GM10266 (cell line): Measurements from ENCODE around the gene NMD3.

ENCODE experiments used
- DNase-seq: peaks from one replicate; pipeline ENCODE4 v3.0.0; 2012; ENCODE audit errors: extremely low spot score
- TF ChIP-seq, protein P1 (sequence below): IDR thresholded peaks from 2 replicates; pipeline ENCODE4 v1.5.1; 2012; ENCODE audit warnings: mild to moderate bottlenecking, low read depth; ENCODE audit not compliant: control insufficient read depth, insufficient read depth; ENCODE audit errors: missing control alignments

NMD3 gene

DNA sequence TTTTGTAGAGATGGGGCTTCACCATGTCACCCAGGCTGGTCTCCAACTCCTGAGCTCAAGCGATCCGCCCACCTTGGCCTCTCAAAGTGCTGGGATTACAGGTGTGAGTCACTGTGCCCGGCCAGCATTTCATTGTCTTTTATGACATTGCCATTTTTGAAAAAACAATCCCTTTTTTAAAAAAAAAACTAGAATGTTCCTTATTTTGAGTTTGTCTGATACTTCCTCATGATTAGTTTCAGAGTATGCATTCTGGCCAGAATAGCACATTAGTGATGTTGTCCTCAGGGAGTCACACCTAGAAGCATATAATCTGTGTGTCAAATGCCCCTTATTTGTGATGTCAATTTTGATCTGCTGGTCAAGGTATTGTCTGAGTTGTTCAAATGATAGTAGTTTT, 21.2 kb upstream of the NMD3 start:
- TF ChIP-seq, protein P1, sequence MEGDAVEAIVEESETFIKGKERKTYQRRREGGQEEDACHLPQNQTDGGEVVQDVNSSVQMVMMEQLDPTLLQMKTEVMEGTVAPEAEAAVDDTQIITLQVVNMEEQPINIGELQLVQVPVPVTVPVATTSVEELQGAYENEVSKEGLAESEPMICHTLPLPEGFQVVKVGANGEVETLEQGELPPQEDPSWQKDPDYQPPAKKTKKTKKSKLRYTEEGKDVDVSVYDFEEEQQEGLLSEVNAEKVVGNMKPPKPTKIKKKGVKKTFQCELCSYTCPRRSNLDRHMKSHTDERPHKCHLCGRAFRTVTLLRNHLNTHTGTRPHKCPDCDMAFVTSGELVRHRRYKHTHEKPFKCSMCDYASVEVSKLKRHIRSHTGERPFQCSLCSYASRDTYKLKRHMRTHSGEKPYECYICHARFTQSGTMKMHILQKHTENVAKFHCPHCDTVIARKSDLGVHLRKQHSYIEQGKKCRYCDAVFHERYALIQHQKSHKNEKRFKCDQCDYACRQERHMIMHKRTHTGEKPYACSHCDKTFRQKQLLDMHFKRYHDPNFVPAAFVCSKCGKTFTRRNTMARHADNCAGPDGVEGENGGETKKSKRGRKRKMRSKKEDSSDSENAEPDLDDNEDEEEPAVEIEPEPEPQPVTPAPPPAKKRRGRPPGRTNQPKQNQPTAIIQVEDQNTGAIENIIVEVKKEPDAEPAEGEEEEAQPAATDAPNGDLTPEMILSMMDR: no peak
- no peak for DNase-seq

DNA sequence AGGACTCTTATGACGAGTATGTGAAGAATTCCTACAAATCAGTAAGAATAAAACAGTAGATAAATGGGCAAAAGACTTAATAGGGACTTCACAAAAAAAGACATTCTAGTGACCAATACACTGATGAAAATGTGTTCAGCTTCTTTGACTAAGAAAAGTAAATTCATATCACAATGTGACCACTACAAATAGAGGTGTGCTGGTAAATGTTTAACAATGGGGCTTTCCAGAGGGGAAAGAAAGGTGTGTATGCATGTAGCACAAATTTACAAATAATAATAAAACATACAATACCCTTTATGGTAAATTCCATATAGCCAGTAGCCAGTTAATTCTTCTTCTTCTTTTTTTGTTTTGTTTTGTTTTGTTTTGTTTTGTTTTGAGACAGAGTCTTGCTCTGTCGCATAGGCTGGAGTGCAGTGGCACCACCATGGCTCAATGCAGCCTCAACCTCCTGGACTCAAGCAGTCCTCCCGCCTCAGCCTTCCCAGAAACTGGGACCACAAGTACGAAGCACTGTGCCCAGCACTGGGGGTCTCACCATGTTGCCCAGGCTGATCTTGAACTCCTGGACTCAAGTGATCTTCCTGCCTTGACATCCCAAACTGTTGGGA, 17.5 kb upstream of the NMD3 start:
- TF ChIP-seq, protein P1: no peak
- no peak for DNase-seq

DNA sequence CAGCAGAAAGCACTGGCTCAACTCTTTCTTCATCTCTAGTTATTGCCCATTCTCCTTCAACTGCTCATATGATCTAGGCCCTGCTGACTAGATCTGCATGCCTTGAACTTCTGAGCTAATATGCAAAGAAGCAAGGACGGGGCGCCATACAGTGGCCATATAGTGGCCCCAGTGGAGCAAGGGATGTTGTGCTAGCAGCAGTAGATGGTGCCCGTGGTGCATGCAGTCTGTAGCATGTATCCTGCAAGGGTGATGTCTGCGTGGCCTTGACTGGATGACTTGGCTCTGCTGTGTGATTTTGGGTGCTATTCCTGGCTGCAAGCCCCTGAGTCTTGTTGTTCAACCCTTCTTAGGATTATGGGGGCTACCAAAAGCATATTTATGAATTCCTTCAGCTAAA, 12.2 kb upstream of the NMD3 start:
- DNase-seq: no peak
- TF ChIP-seq, protein P1: no peak

DNA sequence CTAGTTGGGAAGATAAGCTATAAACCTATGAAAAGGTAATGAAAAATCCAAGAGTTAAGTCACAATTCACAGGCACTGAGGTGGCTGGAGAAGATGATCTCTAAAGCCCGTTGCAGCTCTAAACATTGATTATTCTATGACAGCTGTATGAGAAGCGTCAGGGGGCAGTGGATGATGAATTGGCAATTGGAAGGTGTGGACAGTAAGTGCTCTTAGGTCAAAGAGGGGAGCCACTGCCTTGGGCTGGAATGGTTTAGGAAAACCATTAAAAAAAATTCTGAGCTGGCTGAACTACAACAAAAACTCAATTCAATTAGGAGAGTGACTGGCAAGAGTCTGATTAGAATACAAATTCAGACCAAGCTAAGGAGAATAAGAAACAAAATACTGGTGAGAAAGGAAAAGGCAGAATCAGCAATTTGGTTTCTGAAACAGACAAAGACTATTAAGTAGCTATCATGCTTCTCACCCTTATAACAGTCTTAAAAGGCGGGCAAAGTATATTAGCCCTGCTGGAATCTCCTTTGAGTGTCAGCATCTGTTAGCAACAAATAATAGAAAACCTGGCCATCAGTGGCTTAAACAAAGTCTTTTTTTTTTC, 8.8 kb upstream of the NMD3 start:
- TF ChIP-seq, protein P1: no peak
- no peak for DNase-seq

DNA sequence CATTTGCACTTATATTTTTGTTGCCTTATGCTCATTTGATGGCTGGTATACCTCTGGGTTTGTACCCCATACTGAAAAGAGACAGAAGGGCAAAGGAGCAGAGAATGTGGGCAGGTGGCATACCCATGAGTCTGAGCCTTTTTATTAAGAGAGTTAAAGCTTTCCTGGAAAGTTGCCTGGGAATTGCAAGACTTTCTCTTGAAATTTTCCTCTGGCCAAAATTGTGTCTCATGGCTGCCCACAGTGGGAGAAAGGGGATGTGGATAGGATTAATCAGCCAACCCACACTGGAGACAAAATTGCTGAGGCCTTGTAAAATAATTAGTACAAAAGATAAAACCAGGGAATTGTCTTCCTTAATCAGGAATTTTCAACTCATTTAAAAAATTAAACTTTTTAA, 8.2 kb upstream of the NMD3 start:
- DNase-seq: no peak
- TF ChIP-seq, protein P1: no peak

DNA sequence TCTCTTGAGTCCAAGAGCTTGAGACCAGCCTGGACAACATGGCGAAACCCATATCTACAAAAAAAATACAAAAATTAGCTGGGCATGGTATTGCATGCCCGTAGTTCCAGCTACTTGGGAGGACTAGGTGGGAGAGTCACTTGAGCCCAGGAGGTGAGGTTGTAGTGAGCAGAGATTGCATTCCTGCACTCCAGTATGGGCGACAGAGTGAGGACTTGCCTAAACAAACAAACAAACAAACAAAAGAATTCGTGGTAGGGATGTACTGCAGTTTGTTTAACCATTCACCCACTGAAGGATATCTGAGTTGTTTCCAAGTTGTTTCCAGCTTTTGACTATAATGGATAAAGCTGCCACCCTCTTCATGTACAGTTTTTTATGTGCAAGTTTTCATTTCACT, 7.5 kb upstream of the NMD3 start:
- TF ChIP-seq, protein P1: no peak
- DNase-seq: no peak

DNA sequence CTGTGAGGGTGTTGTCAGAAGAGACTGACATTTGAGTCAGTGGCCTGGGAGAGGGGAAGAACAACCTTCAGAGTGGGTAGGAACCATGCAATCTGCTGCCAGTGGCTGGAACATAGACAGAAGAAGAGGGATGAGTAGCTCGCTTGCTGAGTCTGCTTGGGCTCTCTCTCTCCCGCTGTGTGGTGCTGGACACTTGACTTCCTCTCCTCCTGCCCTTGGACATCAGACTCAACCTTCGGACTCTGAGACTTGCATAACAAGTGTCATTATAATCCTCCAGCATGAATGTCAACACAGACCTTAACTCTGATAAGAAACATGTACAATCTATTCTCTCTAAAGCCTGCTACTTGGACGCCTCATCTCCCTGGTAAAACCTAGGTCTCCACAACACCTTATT, 5.9 kb upstream of the NMD3 start:
- TF ChIP-seq, protein P1: no peak
- no peak for DNase-seq
